Measurements from ENCODE around the gene BCAR3.

BCAR3 gene

DNA sequence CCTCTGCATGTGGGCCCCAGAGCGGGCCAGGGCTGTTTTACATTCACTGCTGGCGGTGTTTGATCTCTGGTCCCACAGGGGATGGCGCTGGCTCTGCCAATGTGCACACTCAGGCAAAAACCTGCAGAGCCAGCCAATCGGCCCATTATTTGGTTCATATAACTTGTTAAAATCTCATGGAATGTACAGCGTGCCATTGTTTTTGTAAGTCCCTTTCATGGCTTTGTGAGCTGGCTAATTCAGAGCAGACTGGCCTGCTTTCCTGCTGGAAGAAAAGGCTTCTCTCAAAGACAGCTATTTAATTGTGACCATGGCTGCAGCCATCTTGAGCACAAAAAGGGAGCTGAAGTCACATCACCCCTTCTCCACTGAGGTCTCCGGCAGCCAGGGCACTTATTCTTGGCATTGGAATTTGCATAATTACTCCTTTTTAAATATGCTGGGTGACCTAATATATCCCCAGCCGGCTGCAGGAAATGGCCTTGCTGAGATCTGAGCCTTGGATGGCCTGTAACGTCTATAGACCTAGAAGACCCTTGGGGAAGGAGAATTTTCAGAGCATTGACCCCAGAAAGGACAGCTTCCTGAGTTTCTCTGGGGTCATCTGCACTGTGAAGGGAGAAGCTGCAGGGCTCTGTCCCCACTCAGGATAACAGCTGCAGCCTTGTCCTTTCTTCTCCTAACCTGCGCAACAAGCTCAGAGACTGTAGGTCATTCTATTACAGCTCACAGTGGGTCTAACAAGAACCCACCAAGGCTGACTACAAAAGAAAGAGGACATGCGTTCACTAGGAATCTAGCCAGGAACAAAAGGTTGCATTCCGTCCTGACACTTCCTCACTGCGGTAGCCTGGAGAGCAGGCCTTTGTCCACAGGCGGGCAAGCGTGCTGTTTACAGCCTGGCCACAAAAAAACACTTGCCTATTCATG, 45.8 kb downstream of the BCAR3 start:
- DNase-seq = no peak

DNA sequence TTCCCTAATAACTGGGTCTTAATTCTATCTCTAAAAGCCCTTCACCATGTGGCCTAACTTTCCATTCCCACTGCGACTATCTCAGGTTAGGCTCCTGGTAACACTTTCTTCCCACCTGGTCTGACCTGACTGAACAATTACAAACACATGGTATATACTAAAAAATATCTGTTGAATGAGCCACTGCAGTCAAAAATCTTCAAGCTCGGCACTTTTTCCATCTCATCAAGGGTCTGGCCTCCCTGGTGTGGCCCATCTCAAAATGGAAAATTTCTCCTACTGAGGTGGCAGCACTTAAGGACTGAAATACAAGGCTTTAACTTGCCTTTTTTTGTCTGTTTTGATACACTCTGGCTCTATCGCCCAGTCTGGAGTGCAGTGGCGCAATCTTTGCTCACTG, 48.3 kb downstream of the BCAR3 start:
- no peak for DNase-seq

DNA sequence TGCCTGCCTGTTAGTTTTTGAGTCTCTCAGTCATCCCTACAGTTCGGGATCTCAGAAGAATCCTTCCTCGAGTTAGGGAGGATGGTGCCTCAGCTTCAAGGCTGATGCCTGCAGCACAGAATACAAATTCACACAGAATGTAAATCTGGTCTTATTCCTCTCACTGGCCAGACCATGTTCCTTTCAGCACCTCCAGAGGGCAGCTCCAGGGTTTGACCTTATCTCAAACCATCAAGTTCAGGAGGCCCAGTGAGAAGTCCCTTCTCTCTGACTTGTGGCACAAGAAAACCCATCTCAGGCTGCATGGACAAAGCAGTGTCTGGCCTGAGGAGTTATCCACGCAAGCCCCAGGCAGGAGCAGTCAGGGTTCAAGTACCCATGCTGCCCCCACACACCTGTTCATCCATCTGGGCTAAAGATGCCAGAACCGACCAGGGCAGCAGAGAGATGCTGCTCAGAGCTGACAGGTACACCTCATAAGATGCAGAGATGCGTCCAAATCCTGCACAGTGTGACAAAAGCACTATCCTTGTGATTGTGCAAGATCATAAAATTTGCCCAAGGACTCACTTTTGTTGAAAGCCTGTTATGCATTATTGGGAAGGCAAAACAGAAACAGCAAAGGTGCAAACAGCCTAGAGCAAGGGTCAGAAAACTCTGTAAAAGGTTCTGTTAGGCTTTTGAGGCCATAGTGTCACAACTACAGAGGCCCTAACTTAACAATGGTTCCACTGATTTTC, 49.8 kb downstream of the BCAR3 start:
- no peak for DNase-seq

GRCh38 chr1:93630168-93630567, 51.5 kb downstream of the BCAR3 start:
- no peak for DNase-seq

GRCh38 chr1:93629101-93630059, 52.3 kb downstream of the BCAR3 start:
- DNase-seq = peak; percentile 49 to 70

DNA sequence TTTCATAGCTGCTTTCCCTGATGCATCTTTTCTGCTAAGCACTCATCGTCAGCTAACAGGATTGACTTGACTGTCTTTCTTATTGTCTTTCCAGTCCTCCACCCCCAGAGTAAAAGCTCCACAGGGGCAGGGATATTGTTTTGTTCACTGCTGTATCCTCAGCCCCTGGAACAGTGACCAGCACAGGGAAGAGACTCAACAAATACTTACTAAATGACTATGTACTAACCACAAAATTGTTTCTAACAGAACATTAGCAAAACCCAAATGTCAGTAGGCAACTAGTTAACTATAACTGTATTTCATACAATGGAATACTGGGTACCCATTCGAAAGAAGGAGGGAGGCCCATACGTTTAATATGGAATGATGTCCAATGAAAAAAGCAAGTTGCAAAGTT, 53.0 kb downstream of the BCAR3 start:
- DNase-seq = no peak

- DNase-seq = no peak
Observed at GRCh38 chr1:93625582-93626327, 55.9 kb downstream of the BCAR3 start.

- DNase-seq = no peak
Observed at GRCh38 chr1:93623875-93624274, 57.8 kb downstream of the BCAR3 start.

GRCh38 chr1:93623436-93623835, 58.2 kb downstream of the BCAR3 start:
- DNase-seq = no peak

GRCh38 chr1:93621246-93621645, 60.4 kb downstream of the BCAR3 start:
- DNase-seq = no peak

GRCh38 chr1:93620841-93621210, 60.8 kb downstream of the BCAR3 start:
- no peak for DNase-seq

GRCh38 chr1:93620172-93620840, 61.3 kb downstream of the BCAR3 start:
- no peak for DNase-seq

- no peak for DNase-seq
Observed at GRCh38 chr1:93619507-93620171, 62.0 kb downstream of the BCAR3 start.

GRCh38 chr1:93617670-93618499, 63.8 kb downstream of the BCAR3 start:
- no peak for DNase-seq

DNA sequence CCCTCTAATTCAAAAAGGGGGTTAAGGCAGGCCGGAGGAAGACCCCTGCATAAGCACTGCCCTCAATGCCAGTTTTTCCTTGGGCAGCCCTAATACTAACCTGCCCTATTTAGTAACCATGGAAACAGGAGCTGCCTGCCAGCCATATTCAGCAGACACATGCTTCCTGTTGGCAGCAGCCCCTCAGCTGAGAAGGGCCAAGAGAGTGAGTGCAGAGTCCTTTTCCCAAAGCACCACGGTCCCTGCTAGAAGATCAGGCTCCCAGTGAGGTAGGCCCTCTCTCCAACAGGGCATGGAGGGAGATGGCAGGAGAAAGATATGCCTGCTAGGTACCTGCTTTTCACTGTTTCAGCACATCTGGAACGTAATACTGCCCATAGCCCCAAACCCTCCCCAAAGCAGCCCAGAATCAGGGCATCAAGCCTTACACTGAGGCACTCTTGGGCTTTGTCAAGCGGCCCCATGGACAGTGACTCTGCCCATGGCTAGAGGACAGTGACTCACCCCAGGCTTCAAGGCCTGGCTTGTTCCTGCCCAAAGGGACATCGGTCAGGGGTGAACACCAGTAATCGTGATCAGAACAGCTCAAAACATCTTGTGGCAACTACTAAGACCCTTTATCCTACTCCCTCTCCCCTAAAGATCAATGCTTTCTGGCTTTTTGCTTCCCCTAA, 64.5 kb downstream of the BCAR3 start:
- no peak for DNase-seq

DNA sequence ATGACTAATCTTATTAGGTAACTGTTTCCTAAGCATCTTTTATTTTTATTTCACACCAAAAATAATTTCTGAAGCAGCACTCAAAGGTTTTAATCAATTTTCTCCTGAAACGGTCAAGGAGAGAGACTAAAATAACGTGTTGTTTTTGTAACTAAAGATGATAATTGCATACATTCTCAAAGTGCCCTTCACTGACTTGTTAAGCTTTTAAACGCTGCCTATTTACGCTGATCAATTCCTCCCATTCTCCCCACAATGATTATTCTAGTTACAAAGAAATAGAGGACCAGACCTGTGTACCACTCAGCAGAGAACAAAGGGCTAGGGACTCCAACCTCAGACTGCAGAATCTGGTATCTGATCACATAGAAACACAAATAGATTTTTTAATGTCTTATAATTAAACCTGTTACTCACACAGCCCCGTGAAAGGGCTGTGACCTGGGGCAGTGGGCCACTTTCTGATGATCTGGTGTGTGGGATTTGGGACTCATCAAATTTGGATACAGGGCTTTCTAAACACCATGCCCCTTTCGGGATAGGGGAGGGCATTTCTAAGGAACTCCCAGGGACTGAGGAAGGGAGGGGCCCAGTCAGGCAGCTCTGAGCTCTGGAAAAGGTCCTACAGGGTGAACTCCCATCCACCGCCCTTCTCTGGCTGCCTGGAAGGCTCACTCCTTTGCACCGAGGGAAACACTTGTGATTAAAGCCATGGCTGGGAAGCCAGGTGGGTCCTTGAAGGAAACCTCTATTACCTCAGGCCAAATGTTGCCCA, 65.2 kb downstream of the BCAR3 start:
- DNase-seq = no peak

DNA sequence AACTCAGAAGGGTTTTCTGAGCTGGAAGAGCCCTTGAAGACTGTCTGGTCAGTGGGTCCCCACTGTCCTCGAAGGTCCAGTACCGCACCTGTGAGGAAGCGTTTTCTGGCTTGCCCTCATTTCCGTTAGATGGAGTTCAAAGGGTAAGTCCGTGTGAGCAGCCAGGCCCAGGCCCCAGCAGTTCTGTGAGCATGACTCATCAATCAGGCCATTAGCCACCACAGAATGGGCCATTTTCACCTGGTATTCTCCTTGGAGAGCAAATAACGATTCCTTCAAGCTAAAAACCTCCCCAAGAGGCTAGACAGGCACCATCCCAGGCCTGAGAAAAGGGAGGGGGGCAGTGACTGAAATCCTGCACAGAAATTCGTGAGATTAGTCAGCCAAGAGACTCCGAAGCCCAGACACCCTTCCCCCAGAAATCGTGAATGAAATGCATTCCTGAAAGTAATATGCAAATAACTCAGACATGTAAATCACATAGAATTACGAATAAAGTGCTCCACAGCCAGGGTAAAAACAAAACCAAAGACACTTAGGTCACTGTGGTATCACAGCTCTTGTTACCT, 66.0 kb downstream of the BCAR3 start:
- DNase-seq = no peak

- no peak for DNase-seq
Observed at GRCh38 chr1:93614986-93615581, 66.6 kb downstream of the BCAR3 start.
